HCT116 (cell line): ENCODE data around the gene CA10. TPM values are rescaled to one million over a fixed set of nuclear protein-coding genes. Genes with fewer than 3 reads are reported as not detected.

Experiments
- ATAC-seq: fragments of 200-7000 bp; cut with Tn5 transposase; 2 replicates; pipeline ENCODE4 v1.9.1; 2020; ENCODE audit warnings: mild to moderate bottlenecking, moderate library complexity
- BruUV-seq: library from RNA; stranded (reverse); fragments of 400-500 nt; replicated peaks from 2 replicates; lab custom pipeline; 2021; lab: Mats Ljungman, UMichigan
- CTCF ChIA-PET: fragments of 300-600 bp; sonication (Branson Sonifier 250); formaldehyde crosslinking; loops from one replicate; lab custom pipeline; 2021; ENCODE audit warnings: antibody characterized with exemption; lab: Charles Lee
- POLR2A ChIA-PET: fragments of 300-600, 350-600 bp; sonication (Branson Sonifier 250); formaldehyde crosslinking; loops from one replicate; lab custom pipeline; 2021; ENCODE audit warnings: antibody characterized with exemption; lab: Charles Lee
- RAD21 ChIA-PET, 2 experiments: fragments of 300-600 bp; sonication (Branson Sonifier 250); formaldehyde crosslinking; loops; one replicate each; lab custom pipeline; 2023; ENCODE audit warnings: low total read pairs in 2 of 2; ENCODE audit not compliant: uncharacterized antibody in 2 of 2, unreplicated experiment in 2 of 2, low non-redundant PET in 1 of 2; lab: Charles Lee
- DNase-seq: peaks from one replicate; pipeline ENCODE4 v3.0.0-alpha.2; 2010; ENCODE audit warnings: low read depth, low spot score
- H2AFZ ChIP-seq: fragments of 200-600 bp; shearing (Covaris generic), sonication (generic); 2 replicates; pipeline ENCODE4 v1.6.1; 2017; ENCODE audit warnings: low read depth, mixed run types, mixed read lengths, antibody characterized with exemption, low read length; ENCODE audit not compliant: poor library complexity, severe bottlenecking
- H3K27ac ChIP-seq: 2 replicates; pipeline ENCODE4 v1.5.1; 2012; ENCODE audit warnings: low read depth, low read length
- H3K27me3 ChIP-seq: fragments of 200-600 bp; sonication (generic); 2 replicates; pipeline ENCODE4 v1.6.1; 2016; ENCODE audit warnings: mixed run types, low read length, mixed read lengths; ENCODE audit not compliant: insufficient read depth
- H3K36me3 ChIP-seq, 2 experiments: fragments of 200-500 bp in 1 of 2; fragments of 200-600 bp in 1 of 2; sonication (Bioruptor generic) in 1 of 2; sonication (generic) in 1 of 2; 2 replicates each; pipeline versions ENCODE4 v1.5.1 to v1.6.1; 2014 to 2016; ENCODE audit warnings: low read length in 2 of 2, inconsistent platforms in 1 of 2, mixed read lengths in 1 of 2, mixed run types in 1 of 2; ENCODE audit not compliant: insufficient read depth in 2 of 2, control insufficient read depth in 1 of 2
- H3K4me1 ChIP-seq, 2 experiments: fragments of 200-600 bp in 1 of 2; sonication (generic) in 1 of 2; 2 replicates each; pipeline versions ENCODE4 v1.5.1 to v1.6.1; 2012 to 2017; ENCODE audit warnings: low read length in 2 of 2, inconsistent platforms in 1 of 2, mild to moderate bottlenecking in 1 of 2, mixed read lengths in 1 of 2, mixed run types in 1 of 2, moderate library complexity in 1 of 2; ENCODE audit not compliant: insufficient read depth in 2 of 2, control insufficient read depth in 1 of 2
- H3K4me2 ChIP-seq: fragments of 200-600 bp; sonication (generic); 2 replicates; pipeline ENCODE4 v1.6.1; 2017; ENCODE audit warnings: mixed run types, low read length, mixed read lengths
- H3K4me3 ChIP-seq, 2 experiments: fragments of 200-600 bp in 1 of 2; sonication (generic) in 1 of 2; replicated peaks in 1 of 2; 2 replicates each; pipeline ENCODE4 v1.5.1; 2011 to 2016; ENCODE audit warnings: low read length in 2 of 2, control low read depth in 1 of 2, low read depth in 1 of 2, mild to moderate bottlenecking in 1 of 2, mixed read lengths in 1 of 2, mixed run types in 1 of 2
- H3K79me2 ChIP-seq: fragments of 200-600 bp; sonication (generic); 2 replicates; pipeline ENCODE4 v1.6.1; 2017; ENCODE audit warnings: mild to moderate bottlenecking, mixed run types, low read length, moderate library complexity, mixed read lengths; ENCODE audit not compliant: insufficient read depth
- H3K9ac ChIP-seq: fragments of 200-600 bp; sonication (generic); 2 replicates; pipeline ENCODE4 v1.6.1; 2016; ENCODE audit warnings: low read length, mixed read lengths
- H3K9me2 ChIP-seq: fragments of 200-600 bp; sonication (generic), shearing (Covaris generic); 2 replicates; pipeline ENCODE4 v1.6.1; 2017; ENCODE audit warnings: mixed run types, mild to moderate bottlenecking, moderate library complexity; ENCODE audit not compliant: insufficient read depth
- H3K9me3 ChIP-seq, 2 experiments: fragments of 200-500 bp in 1 of 2; fragments of 200-600 bp in 1 of 2; sonication (Bioruptor generic) in 1 of 2; sonication (generic) in 1 of 2; 2 replicates each; pipeline ENCODE4 v1.6.1; 2014 to 2017; ENCODE audit warnings: low read length in 2 of 2, mixed read lengths in 2 of 2, inconsistent platforms in 1 of 2, low read depth in 1 of 2, mild to moderate bottlenecking in 1 of 2, mixed run types in 1 of 2, moderate library complexity in 1 of 2; ENCODE audit not compliant: control insufficient read depth in 1 of 2, insufficient read depth in 1 of 2
- H4K20me1 ChIP-seq: fragments of 200-600 bp; sonication (generic), shearing (Covaris generic); 2 replicates; pipeline ENCODE4 v1.6.1; 2017; ENCODE audit warnings: mixed run types, mild to moderate bottlenecking, moderate library complexity; ENCODE audit not compliant: insufficient read depth
- CBX3 ChIP-seq: IDR thresholded peaks from 2 replicates; pipeline ENCODE4 v1.6.1; 2012; ENCODE audit warnings: low read depth
- CEBPB ChIP-seq: IDR thresholded peaks from 2 replicates; pipeline ENCODE4 v1.6.1; 2012; ENCODE audit warnings: low read depth
- EGR1 ChIP-seq: IDR thresholded peaks from 2 replicates; pipeline ENCODE4 v1.6.1; 2012; ENCODE audit warnings: low read depth
- ELF1 ChIP-seq: IDR thresholded peaks from 2 replicates; pipeline ENCODE4 v1.6.1; 2012; ENCODE audit warnings: low read depth, borderline replicate concordance
- EZH2phosphoT487 ChIP-seq: fragments of 200-600 bp; IDR thresholded peaks from 2 replicates; pipeline ENCODE4 v1.6.1; 2018; ENCODE audit warnings: antibody characterized with exemption, borderline replicate concordance
- FOSL1 ChIP-seq: IDR thresholded peaks from 2 replicates; pipeline ENCODE4 v1.6.1; 2012; ENCODE audit warnings: low read depth
- JUND ChIP-seq: IDR thresholded peaks from 2 replicates; pipeline ENCODE4 v1.6.1; 2012
- POLR2A ChIP-seq: IDR thresholded peaks from 2 replicates; pipeline ENCODE4 v1.7.0; 2011; ENCODE audit warnings: borderline replicate concordance; ENCODE audit not compliant: insufficient read depth, insufficient read length; ENCODE audit errors: extremely low read depth
- POLR2AphosphoS5 ChIP-seq: IDR thresholded peaks from 2 replicates; pipeline ENCODE4 v1.6.1; 2011; ENCODE audit warnings: mild to moderate bottlenecking, low read depth, low read length, moderate library complexity
- RAD21 ChIP-seq: IDR thresholded peaks from 2 replicates; pipeline ENCODE4 v1.6.1; 2012; ENCODE audit warnings: low read depth, mild to moderate bottlenecking
- SIN3A ChIP-seq: IDR thresholded peaks from 2 replicates; pipeline ENCODE4 v1.6.1; 2012; ENCODE audit warnings: low read depth
- SP1 ChIP-seq: IDR thresholded peaks from 2 replicates; pipeline ENCODE4 v1.6.1; 2012; ENCODE audit warnings: low read depth
- TCF7L2 ChIP-seq: IDR thresholded peaks from 2 replicates; pipeline ENCODE4 v1.7.0; 2011; ENCODE audit warnings: borderline replicate concordance, inconsistent platforms; ENCODE audit not compliant: insufficient read depth, insufficient read length; ENCODE audit errors: extremely low read depth
- YY1 ChIP-seq: IDR thresholded peaks from 2 replicates; pipeline ENCODE4 v1.6.1; 2011; ENCODE audit warnings: low read length, low read depth, moderate library complexity, mild to moderate bottlenecking; ENCODE audit not compliant: insufficient replicate concordance; ENCODE audit errors: extremely low read depth
- intact Hi-C: fragments of 100-400 bp; cut with micrococcal nuclease; formaldehyde crosslinking; loops from 2 replicates; pipeline ENCODE4 v1.10.0; 2022
- total RNA-seq: library from RNA; stranded (reverse); gene quantifications from one replicate; pipeline ENCODE4 v1.2.1, GENCODE V29; 2021; ENCODE audit not compliant: unreplicated experiment
- TF ChIP-seq, protein P1 (sequence below): IDR thresholded peaks from 2 replicates; pipeline ENCODE4 v1.6.1; 2011; ENCODE audit warnings: mild to moderate bottlenecking, low read length, moderate library complexity; ENCODE audit not compliant: insufficient replicate concordance; ENCODE audit errors: extremely low read depth
- TF ChIP-seq, protein P2 (sequence below): IDR thresholded peaks from 2 replicates; pipeline ENCODE4 v1.6.1; 2012
- TF ChIP-seq, protein P3 (sequence below), 3 experiments: fragments of 200-600 bp in 1 of 3; sonication (generic) in 1 of 3; IDR thresholded peaks in 2 of 3; conservative IDR thresholded peaks in 1 of 3; 2 replicates each; pipeline ENCODE4 v1.5.1; 2012 to 2017; ENCODE audit warnings: low read depth in 2 of 3, low read length in 2 of 3, antibody characterized with exemption in 1 of 3, borderline replicate concordance in 1 of 3, control low read depth in 1 of 3, mild to moderate bottlenecking in 1 of 3, mixed read lengths in 1 of 3, mixed run types in 1 of 3, moderate library complexity in 1 of 3; ENCODE audit not compliant: insufficient read depth in 1 of 3
- TF ChIP-seq, protein P4 (sequence below): IDR thresholded peaks from 2 replicates; pipeline ENCODE4 v1.6.1; 2012

Gene CA10
- total RNA-seq, 1 experiment from 2014 or later, result not detected

DNA sequence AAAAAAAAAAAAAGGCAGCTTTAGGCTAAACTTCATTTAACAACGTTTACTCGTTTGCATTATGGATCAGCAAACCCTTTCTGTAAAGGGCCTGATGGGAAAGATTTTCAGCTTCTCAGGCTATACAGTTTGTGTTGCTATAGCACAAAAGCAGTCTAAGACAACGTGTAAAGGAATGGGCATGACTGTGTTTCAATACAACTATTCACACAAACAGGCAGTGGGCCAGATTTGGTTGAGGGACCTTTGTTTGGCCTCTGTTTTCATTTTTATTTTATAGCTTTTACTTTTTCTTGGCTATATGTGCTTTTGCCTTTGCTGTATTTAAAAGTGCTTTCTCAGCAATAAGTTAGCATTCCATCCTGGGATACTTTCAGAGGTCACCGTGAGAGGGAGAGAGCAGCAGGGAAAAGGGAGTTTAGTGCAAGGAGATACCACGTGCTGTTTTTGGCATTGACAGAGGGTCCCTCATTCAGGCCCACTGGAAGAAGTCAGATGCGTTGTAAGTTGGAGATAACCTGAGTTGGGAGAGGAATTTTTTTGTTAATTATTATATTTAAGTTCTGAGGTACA, 562.6 kb downstream of the CA10 start:
- no peak for ATAC-seq
- no peaks in the 10 kb centered on the region for H3K9me2 ChIP-seq
- H3K4me3 ChIP-seq, result no peak overlapping the region
- peaks cover 30% of the 10 kb centered on the region; the same call in 1 of the 2 replicates for H3K27me3 ChIP-seq
- H3K9ac ChIP-seq, result no peak overlapping the region
- POLR2A ChIA-PET, result no interaction called here
- TF ChIP-seq EZH2phosphoT487 (no peak), POLR2AphosphoS5 (no peak), JUND (no peak), YY1 (no peak), SIN3A (no peak), EGR1 (no peak), POLR2A (no peak), SP1 (no peak), TCF7L2 (no peak), RAD21 (no peak), CBX3 (no peak), CEBPB (no peak), FOSL1 (no peak), ELF1 (no peak)
- TF ChIP-seq, protein P1, sequence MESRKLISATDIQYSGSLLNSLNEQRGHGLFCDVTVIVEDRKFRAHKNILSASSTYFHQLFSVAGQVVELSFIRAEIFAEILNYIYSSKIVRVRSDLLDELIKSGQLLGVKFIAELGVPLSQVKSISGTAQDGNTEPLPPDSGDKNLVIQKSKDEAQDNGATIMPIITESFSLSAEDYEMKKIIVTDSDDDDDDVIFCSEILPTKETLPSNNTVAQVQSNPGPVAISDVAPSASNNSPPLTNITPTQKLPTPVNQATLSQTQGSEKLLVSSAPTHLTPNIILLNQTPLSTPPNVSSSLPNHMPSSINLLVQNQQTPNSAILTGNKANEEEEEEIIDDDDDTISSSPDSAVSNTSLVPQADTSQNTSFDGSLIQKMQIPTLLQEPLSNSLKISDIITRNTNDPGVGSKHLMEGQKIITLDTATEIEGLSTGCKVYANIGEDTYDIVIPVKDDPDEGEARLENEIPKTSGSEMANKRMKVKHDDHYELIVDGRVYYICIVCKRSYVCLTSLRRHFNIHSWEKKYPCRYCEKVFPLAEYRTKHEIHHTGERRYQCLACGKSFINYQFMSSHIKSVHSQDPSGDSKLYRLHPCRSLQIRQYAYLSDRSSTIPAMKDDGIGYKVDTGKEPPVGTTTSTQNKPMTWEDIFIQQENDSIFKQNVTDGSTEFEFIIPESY, result no peak
- TF ChIP-seq, protein P2, sequence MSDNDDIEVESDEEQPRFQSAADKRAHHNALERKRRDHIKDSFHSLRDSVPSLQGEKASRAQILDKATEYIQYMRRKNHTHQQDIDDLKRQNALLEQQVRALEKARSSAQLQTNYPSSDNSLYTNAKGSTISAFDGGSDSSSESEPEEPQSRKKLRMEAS, result no peak
- TF ChIP-seq, protein P3, sequence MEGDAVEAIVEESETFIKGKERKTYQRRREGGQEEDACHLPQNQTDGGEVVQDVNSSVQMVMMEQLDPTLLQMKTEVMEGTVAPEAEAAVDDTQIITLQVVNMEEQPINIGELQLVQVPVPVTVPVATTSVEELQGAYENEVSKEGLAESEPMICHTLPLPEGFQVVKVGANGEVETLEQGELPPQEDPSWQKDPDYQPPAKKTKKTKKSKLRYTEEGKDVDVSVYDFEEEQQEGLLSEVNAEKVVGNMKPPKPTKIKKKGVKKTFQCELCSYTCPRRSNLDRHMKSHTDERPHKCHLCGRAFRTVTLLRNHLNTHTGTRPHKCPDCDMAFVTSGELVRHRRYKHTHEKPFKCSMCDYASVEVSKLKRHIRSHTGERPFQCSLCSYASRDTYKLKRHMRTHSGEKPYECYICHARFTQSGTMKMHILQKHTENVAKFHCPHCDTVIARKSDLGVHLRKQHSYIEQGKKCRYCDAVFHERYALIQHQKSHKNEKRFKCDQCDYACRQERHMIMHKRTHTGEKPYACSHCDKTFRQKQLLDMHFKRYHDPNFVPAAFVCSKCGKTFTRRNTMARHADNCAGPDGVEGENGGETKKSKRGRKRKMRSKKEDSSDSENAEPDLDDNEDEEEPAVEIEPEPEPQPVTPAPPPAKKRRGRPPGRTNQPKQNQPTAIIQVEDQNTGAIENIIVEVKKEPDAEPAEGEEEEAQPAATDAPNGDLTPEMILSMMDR (IDR thresholded peaks at IDR 0.05 in 2 of 3, conservative IDR thresholded peaks at IDR 0.05 in 1 of 3; ENCODE audit: borderline replicate concordance in 1 of 3, insufficient read depth in 1 of 3, low read depth in 2 of 3, low read length in 2 of 3), result no peak
- TF ChIP-seq, protein P4, sequence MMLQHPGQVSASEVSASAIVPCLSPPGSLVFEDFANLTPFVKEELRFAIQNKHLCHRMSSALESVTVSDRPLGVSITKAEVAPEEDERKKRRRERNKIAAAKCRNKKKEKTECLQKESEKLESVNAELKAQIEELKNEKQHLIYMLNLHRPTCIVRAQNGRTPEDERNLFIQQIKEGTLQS, result no peak
- TF ChIP-seq, all 23 proteins: peak for 0
- H3K9me3 ChIP-seq, result no peaks in the 10 kb centered on the region
- H3K79me2 ChIP-seq, result no peaks in the 10 kb centered on the region
- BruUV-seq, result no TSS peak
- RAD21 ChIA-PET, result no interaction called here
- CTCF ChIA-PET, result interaction anchor here (1.8 kb wide), 1 partner anchor 10 kb away, joined by 4 read pairs; no protein-coding TSS in a partner anchor
- DNase-seq, result no peak
- H3K4me2 ChIP-seq, result no peak overlapping the region
- no peaks in the 10 kb centered on the region for H3K4me1 ChIP-seq
- no peak overlapping the region for H3K27ac ChIP-seq
- no peaks in the 10 kb centered on the region for H4K20me1 ChIP-seq
- no peaks in the 10 kb centered on the region for H3K36me3 ChIP-seq
- H2AFZ ChIP-seq, result no peak overlapping the region
- intact Hi-C loops, result no loop called here
